A549 treated with dexamethasone at 1 μM for 4 hours (cell line): ENCODE measurements around the gene SPATA18. TPM values are rescaled to one million over a fixed set of nuclear protein-coding genes. Genes with fewer than 3 reads are reported as not detected.

ENCODE experiments used
- total RNA-seq: library from RNA; stranded (reverse); fragments of 200-300 nt; extraction: Qiagen RNA extraction; gene quantifications from 5 replicates; pipeline ENCODE4 v1.2.3, GENCODE V29; 2022

Gene SPATA18, protein sequence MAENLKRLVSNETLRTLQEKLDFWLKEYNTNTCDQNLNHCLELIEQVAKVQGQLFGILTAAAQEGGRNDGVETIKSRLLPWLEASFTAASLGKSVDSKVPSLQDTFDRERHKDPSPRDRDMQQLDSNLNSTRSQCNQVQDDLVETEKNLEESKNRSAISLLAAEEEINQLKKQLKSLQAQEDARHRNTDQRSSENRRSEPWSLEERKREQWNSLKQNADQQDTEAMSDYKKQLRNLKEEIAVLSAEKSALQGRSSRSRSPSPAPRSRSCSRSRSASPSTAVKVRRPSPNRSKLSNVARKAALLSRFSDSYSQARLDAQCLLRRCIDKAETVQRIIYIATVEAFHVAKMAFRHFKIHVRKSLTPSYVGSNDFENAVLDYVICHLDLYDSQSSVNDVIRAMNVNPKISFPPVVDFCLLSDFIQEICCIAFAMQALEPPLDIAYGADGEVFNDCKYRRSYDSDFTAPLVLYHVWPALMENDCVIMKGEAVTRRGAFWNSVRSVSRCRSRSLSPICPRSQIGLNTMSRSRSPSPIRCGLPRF
- 3.4 to 5.1 TPM (median 4.6 TPM) in 5 replicates for total RNA-seq

DNA sequence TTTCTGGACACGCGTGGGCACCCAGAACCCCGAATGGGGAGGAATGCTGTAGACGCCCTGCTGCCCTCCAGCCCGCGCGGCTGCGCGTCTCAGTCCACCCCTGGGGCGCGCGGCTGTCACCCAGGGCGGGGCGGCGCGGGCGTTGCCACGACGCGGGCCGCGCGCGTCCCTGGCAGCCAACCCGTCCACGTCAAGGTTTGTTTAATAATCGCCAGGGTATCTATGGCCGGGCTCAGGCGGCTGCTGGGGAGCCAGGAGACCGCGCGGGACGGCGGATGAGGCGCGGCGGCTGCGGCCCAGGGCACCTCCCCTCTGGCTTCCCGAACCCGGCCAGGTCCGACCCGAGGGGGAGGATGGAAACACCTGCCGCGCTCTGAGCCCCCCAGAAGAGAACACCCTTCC lies at the start of gene SPATA18:
SPATA18 (plus strand) TSS at position 92 of the 402 bp plus-strand sequence. CDS start 401 bp downstream, outside the sequence.

DNA sequence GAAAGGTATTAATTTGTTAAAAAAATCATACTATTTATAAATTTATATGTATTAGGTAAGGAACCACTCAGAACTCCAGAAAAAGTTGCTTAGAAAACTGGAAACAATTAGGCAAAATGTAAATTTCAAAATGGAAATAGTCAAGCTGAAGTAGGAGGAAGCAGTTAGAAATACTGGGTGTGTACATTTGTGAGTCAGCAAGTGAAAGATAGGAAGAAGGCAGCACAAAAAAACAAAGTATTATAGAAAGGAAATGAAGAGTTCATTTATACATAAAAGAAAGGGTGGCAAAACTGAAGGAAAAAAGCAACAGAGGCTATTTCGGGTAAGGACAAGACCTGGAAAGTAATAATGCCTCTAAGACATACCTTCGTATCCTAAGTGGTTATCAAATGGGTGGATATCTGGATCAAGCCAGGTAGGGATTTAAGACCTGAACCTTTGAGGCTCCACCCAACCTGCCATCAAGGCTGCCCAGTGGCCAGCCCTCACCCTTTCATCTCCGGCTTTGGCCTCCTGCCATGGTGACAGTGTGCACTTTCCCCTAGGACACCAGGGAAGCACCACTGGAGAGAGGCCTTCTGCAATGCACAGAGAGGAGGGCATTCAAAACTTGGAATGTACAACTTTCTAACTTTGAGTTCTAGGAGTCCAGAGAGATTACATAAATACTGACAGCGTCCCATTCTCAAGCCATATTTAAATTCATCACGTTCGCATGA lies 31.0 kb upstream of the SPATA18 start, which contains the start of gene LRRC66:
LRRC66 (minus strand) TSS at position 428 of the 722 bp plus-strand sequence. CDS start 2,750 bp downstream, outside the sequence.

DNA sequence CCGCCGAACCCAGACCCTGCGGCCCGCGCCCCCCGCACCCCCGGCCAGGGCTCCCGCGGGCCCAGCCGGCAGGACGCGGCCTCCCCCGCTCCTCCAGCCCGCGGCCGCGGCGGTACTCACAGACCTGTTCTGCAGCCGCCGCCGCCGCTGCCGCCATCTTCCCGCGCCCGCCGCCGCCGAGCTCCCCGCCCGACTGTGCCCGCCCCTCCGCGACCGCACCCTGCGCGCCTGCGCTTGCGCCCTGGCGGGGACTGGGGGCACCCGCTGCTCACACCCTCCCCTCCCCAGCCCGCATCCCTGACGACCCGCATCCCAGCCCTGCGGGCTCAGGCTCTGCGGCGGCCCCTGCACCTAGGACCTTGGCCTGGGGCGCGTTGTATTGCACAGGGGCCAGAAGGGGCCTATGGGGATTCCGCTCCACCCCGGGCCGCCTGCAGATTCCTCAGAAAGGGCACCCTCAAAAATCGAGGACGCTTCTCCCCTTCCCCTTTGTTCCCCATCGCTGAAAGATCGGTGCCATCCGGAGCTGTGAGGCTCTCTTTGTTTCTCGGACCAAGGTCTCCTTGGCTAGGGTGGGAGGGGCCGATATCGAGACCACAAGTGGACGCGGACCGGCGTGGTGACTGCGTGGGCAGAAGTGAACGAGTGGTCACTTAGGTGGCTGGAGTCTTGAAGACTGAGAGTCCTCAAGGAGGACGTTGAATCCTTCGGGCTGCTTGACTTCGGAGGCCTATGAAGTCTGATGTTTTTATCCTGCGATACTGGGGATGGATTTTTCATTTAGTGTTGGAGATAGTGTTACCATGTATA lies 12.8 kb upstream of the SPATA18 start, which contains the start of gene SGCB:
SGCB (minus strand) TSS at position 197 of the 810 bp plus-strand sequence; CDS start at position 157, 40 bp downstream.

Other genes with a start within 250 kb of the SPATA18 start
- 10.5 to 22.4 TPM (median 18.2 TPM) in 5 replicates for gene DCUN1D4, start 208.2 kb upstream of the SPATA18 start, total RNA-seq
- gene LRRC66, start 30.9 kb upstream of the SPATA18 start, total RNA-seq, result 0.05 to 0.18 TPM (median 0.10 TPM) in 5 replicates
- gene SGCB, start 13.0 kb upstream of the SPATA18 start, total RNA-seq, result 17.5 to 21.1 TPM (median 20.3 TPM) in 5 replicates